Stimulated activated CD4-positive, alpha-beta T cell treated with anti-CD3 and anti-CD28 coated beads, Interleukin-12 subunit alpha, Interleukin-12 subunit beta, amount 100 ng/mL, for 24 hours (primary cell): ENCODE measurements around the gene LTBP3.

Experiments
- DNase-seq, 2 experiments: peaks; one replicate each; pipeline ENCODE4 v3.0.0-alpha.2; 2020; ENCODE audit warnings: low read depth in 2 of 2

LTBP3 gene

GRCh38 chr11:65506772-65507505 is 51.2 kb downstream of the LTBP3 start:
- no peak for DNase-seq

GRCh38 chr11:65506290-65506771 is 51.8 kb downstream of the LTBP3 start:
- no peak for DNase-seq

- no peak for DNase-seq
Observed at GRCh38 chr11:65505466-65506289, 52.5 kb downstream of the LTBP3 start.

GRCh38 chr11:65504674-65505465 is 53.3 kb downstream of the LTBP3 start:
- no peak for DNase-seq

GRCh38 chr11:65503949-65504673 is 54.0 kb downstream of the LTBP3 start:
- DNase-seq, result no peak

GRCh38 chr11:65503368-65503948 is 54.7 kb downstream of the LTBP3 start:
- no peak for DNase-seq

- DNase-seq, result no peak
Observed at GRCh38 chr11:65502555-65503367, 55.4 kb downstream of the LTBP3 start.

- DNase-seq, result no peak
Observed at GRCh38 chr11:65502274-65502554, 55.9 kb downstream of the LTBP3 start.

- DNase-seq, result no peak
Observed at GRCh38 chr11:65501472-65502273, 56.5 kb downstream of the LTBP3 start.

GRCh38 chr11:65501186-65501471 is 57.0 kb downstream of the LTBP3 start:
- no peak for DNase-seq

- DNase-seq, result no peak
Observed at GRCh38 chr11:65500387-65501185, 57.6 kb downstream of the LTBP3 start.

GRCh38 chr11:65499713-65500386 is 58.3 kb downstream of the LTBP3 start:
- DNase-seq, result no peak

- peak; percentile 87 to 95 for DNase-seq
Observed at GRCh38 chr11:65498977-65499712, 59.0 kb downstream of the LTBP3 start, which contains the start of gene MALAT1. Gene MALAT1, plus strand, starts transcription at chr11:65499045.

- no peak for DNase-seq
Observed at GRCh38 chr11:65498727-65498976, 59.5 kb downstream of the LTBP3 start.

GRCh38 chr11:65498042-65498726 is 60.0 kb downstream of the LTBP3 start:
- no peak for DNase-seq

- peak; percentile 96 to 99 for DNase-seq
Observed at GRCh38 chr11:65497141-65498041, 60.8 kb downstream of the LTBP3 start.
